ENCODE results near the gene ZMYND11.
A peak's percentile ranks its signal among the peaks of the same experiment; 100 is the strongest.
"Not testable (repeated sequence)": the region's sequence is repeated elsewhere in the genome, so short reads cannot be mapped to it uniquely, and the experiment has no call there.

The ZMYND11 gene

DNA sequence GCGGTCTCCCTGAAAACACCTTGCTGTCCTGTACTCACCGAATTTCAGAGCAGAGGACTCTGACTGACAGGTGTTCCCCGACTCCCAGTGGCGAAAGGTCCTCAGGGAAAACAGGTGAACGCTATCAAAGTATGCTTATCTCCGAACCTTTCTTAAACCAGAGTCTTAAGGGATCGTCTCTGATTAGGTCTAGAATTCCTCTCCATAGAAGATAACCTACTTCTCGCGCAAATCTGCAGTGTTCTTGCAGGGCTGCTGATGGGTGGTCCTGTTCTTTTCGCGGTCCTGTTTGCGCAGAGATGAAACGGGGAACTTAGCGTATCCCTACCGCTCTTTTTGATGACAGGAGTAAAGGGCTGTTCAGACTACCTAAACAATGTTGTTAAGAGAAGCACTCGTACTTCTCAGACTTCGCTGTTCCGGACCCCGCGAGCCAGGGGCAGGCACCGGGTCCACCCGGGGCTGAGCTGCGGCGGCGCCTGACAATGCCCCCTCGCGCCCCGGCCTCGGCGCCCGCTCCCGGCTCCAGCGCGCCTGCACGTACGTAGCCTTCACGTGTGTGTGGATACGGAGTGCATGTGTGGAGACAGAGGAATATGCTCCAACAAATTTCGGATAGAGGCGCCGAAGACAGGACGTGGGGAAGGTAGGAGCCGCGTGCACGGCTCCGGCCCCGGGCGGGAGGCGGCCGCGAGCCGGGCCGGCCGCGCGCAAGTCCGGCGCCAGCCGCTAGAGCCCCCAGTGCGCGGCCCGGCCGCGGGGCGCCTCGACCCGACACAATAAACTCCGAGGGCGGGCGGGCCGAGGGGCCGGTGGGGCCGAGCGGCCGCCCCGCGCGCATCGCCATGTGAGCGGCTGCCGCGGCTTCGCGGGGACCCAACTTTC lies 766 bp upstream of the ZMYND11 start:
- DNase-seq: no peak

DNA sequence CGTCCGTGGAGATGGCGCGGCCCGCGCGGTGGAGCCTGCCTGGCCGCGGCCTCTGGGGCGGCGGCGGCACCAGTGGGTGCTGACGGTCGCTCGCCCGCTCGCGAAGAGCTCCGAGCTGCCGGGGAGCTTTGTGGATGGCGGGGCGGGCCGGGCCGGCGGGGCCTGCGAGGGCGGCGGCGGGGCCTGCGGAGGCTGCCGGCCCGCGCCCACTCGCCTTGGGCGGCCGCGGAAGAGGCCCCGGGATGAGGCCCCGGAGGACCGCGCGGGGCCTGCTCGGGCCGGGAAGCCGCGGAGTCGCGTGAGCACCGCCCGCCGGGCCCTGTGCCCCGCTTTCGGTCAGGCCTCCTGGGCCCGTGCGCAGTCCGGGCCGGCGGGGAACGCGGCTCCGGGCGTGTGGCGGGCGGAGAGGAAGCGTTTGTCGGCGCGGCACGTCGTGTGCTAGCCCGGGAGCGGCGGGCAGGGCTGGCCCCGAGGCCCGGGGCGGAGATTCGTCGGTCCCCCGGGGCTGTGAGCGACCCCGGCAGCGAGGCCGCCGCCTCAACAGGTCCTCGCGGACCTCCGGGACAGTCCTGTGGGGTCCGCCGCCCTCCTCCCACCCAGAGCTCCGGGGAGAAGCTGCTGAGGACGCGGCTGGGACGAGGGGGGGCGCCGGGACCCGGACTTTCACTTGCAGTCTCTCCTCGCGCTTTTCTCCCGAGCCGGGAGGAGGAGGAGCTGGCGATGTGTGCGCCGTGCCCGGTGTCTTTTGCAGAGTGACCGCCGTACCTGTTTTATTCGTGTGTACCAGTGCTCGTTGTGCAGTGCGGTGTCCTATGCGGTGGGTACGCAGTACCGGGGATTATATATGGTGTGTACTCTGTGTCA lies 578 bp downstream of the ZMYND11 start:
- DNase-seq: peak; percentile 44

DNA sequence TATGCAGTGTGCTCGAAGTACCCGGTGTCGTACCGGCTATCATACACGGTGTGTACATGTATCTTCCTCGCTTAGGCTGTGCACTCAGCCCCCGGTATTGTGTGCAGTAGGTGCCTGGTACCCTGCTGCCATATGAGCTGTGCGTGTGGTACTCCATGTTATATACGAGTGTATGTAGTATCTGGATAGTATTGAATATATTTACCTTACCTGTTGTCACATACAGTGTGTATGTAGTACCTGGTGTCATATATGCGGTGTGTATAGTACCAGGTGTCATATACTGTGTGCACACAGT lies 1.2 kb downstream of the ZMYND11 start:
- no peak for DNase-seq

DNA sequence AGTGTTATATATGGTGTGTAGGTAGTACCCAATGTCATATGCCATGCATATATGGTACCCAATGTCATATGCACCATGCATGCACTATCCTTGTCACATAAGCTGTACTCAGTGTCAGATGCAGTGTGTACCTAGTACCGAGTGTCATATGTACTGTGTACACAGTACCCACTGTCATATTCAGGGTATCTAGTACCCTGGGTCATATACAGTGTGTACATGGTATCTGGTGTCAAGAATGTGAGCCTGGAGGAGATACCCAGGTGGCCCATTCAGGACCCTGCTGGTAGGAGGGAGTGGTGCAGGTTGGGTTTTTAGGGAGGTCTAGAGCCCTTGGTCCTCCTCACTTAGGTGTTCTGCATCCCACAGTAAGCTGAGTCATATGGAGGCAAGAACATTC lies 1.8 kb downstream of the ZMYND11 start:
- peak; percentile 16 for DNase-seq

DNA sequence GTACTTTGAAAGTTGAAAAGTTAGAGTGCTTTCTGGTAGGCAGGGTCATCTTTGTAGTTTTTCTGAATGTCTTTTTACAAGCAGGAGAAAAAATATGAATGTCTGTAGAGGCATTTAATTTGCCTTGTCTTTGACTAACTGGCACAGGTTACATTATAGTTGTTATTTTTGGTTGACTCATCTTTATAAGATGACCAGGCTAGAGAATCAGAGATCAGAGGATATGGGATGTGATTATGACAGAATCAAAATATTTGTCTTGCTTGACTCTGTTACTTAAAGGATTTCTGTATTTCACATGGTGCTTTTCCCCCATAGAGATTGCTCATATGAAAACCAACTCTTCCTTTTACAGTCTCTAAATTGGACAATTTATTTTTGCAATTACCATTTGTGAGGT lies 2.4 kb downstream of the ZMYND11 start:
- DNase-seq: no peak

DNA sequence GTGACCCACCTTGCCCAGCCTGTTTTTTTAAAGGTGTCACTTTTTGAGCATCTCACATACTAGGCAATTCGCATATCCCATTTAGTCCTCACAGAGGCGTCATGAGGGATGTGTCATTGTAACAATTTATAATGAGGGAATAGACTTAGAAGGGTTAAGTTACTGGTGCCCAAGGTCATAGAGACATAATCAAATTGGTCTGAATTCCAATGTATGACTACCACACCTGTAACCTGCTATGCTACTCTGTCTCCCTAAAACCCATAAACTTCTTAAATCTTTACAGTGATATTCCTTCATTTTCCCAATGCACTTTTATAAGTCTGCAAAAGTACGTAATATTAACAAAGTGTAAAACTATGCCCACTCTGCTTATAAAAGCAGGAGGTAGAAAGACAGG lies 7.1 kb downstream of the ZMYND11 start:
- no peak for DNase-seq

DNA sequence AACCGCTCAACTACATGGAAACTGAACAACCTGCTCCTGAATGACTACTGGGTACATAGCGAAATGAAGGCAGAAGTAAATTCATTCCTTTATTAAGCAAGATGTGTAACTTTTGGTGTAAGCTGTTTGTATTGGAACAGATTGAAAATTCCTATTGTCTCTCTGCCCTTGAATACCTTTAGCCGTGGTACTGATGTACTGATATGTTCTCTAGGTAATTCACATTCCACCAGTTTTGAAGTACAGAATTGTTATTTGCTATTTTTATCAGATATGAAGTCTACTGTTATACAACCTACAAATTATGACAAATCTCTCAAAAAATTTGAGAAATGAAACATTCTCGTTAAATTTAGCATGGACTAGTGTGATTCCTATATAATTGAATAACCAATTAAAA lies 17.7 kb downstream of the ZMYND11 start:
- DNase-seq: no peak

DNA sequence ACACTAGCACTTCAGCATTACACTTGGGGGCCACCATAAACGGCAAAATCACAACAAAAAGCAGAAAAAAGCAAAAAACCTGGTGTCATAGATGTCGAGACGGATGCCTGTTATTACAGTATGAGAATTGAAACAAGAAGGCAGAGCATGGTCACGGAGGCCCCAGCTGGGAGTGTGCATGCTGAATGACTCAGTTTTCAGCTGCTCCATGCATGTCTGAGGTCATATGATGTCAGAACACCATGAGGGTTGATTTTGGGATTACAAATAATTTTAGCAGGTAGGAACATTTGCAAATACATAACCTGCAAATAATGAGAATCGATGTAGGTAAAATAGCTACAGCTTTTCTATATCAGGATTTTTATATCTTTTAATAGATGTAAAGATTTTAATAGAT lies 19.1 kb downstream of the ZMYND11 start:
- DNase-seq: no peak

DNA sequence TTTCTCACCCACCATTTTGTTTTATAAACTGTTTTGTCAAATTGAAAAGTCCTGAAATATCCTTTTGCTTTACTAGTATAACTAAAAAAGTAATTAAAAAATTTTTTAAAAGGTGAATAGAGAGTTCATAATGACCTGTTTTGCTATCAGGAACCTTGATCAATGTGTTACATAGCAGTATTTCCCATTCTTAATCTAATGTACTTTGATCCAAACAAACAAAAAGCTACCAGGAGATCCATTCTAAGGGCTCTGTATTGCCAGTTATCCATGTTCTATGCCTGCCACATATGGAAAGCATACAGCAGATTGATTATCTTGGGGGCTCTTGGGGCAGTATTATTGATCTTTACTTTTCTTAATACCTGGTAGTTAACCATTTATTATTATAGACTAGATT lies 32.1 kb downstream of the ZMYND11 start:
- DNase-seq: no peak

DNA sequence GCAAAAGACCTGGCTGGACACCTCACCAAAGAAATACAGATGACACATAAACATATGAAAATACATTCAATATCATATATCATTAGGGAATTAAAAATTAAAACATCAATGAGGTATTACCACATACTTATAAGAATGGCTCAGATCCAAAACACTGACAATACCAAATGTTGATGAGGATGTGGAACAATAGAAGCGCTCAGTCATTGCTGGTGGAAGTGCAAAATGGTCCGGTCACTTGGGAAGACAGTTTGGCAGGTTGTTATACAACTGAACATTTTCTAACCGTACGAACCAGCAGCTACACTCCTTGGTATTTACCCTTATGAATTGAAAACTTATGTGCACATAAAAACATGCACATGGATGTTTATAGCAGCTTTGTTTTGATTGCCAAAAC lies 38.5 kb downstream of the ZMYND11 start:
- DNase-seq: no peak

DNA sequence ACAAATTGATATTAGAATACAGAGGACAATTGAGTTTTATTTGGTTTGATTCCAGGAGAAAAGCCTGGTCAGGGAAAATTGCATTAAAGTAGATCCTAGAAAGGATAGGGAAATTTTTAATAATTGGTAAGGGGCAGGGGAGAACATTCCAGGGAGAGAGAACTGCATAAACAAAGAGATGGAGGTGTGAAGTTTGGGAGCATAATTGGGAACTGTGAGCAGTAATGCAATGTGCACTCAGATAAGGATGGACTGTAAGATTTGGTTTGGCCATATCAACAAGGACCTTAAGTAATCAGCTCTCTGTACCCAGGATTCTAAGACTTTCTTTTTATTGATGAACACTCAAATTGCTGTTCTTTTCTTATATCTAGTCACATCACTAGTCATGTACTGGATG lies 41.4 kb downstream of the ZMYND11 start:
- no peak for DNase-seq

DNA sequence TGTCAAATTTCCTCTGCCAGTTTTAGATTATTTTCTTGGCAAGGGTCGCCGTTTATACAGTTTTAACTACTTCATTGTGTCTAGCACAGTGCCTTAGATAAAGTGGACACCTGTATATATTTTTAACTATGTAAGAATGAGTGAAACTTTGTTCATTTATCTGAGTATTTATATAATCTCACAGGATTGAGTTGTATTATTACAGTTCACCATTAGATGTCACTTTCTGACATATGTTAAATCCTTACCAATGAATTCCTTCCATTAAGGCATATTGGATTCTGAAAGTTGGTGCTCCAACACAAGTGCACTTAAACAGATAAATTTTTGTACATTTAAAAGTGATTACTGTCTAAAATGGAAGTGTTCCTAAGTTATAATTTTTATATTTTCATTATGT lies 43.0 kb downstream of the ZMYND11 start:
- DNase-seq: peak; percentile 10

DNA sequence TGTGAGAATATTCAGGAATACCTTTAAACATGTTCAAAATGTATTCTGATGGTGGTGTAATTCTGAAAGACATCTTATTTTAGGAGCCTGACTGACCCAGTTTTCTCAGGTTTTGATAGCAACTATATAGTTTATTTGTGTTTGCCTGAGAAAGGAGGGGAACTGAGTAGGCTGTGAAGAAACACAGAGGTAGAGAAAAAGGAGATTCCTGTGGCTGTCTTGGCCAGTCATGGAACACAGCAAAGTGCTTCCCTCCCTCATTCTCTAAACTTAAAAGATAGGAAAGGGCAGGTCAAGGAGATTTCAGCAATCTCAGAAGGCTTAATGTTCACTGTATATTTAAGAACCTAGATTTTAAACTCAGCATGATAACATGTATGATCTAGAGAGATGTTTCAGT lies 43.5 kb downstream of the ZMYND11 start:
- no peak for DNase-seq

DNA sequence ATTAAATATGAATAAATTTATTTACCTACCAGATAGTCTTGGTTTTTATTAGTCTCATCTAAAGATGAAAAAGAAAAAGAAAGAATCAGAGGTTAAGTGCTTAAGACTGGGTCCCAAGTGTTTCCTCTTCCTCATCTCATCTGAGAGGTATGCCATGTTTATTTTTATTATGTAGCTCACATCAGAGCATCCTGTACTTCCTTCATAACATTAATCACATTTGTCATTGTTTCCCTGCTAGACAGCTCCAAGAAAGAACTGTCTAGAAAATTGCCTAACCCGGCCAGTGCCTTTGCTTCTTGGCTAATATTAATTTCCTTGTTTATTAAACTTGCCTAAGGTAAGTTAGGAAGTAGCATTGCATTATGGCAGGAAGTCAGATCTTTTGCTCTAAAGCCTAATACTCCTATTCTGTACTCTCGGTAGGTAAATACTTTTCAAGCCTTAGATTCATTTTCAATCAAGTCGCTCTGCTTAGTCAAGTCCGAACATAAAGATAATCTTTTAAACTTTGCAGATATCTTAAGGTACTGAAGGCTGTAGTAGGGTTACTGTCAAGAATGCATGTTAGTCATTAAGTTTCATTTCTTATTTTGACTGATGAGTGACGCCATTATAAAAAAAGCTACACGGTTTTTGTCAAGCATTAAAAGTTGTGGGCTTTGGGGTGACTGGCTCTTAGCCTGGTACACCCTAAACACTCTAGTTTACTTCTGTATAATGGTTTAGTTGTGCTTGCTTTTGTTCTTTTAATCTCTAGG lies 47.4 kb downstream of the ZMYND11 start:
- no peak for DNase-seq

DNA sequence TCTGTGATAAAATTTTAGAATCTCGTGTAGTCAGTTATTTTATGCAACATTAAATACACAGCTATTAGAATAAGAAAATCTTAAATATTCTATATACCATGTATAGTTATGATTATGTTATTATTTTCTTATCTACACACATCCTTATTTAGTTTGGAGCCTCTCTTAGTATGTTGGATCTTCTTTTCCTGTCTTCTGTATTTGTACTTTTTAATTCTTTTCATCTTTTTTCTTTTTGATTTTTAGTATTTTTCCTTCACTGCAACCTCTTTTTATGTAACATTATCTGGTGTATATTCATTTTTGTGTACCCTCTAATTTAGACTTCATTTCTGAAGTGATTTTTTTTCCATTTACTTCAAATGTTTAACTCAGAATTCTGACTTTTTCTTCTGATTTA lies 48.9 kb downstream of the ZMYND11 start:
- DNase-seq: no peak

DNA sequence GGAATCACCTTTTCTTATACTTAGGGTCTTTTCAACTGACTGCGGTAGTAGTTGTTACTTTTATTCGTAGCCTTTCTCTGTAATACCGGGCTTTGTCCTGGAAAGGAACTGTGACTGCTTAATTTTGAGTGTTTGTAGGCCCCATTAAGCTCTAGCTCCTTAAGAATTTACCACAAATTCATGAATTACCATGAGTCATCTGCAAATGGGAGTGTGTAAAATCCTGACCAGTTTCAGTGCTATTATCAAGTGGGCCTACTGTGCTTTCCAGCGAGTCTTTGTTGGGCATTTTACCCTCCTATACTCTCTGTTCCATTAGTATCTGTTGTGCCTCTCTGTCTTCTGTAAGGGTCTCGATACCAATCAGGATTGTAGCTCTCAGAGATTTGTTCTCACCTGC lies 49.7 kb downstream of the ZMYND11 start:
- no peak for DNase-seq

DNA sequence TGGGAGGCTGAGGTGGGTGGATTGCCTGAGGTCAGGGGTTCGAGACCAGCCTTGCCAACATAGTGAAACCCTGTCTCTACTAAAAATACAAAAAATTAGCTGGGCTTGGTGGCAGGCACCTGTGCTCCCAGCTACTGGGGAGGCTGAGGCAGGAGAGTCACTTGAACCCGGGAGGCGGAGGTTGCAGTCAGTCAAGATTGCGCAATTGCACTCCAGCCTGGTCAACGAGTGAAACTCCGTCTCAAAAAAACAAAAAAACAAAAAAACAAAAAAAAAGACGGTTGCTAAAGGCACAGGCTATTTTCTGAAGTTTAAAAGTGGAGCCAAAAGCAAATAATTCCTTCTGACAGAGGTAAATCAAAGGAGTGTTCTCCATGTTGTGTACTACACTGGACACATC lies 50.3 kb downstream of the ZMYND11 start:
- not testable (repeated sequence) for DNase-seq

DNA sequence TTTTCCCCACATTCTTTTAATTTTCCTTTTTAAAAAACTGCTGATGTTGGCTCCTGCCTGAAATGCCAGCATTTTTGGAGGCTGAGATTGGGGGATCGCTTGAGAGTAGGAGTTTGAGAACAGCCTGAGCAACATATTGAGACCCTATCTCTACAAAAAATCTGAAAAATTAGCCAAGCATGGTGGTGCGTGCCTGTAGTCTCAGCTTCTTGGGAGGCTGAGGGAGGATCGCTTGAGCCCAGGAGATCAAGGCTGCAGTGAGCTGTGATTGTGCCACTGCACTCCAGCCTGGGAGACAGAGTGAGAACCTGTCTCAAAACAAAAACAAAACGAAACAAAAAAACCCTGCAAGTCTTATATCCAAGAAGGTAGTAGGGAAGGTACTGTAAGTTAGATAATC lies 51.7 kb downstream of the ZMYND11 start:
- no peak for DNase-seq

DNA sequence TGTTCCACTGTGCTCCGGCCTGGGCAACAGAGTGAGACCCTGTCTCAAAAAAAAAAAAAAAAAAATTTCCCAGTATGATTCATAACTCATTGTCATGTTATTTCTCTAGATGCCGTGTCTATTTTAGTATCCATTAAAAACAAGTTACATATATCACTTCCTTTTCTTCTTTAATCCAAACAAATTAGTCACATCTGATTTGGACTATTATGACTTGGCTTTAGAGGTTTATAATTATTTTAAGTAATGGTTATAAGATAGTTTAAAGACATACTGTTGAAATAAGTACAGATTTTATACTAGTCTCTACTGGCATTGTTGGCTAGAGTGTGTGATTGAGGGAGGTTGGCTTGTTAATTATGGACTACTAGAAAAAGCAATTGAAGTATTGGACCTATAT lies 53.3 kb downstream of the ZMYND11 start:
- no peak for DNase-seq

DNA sequence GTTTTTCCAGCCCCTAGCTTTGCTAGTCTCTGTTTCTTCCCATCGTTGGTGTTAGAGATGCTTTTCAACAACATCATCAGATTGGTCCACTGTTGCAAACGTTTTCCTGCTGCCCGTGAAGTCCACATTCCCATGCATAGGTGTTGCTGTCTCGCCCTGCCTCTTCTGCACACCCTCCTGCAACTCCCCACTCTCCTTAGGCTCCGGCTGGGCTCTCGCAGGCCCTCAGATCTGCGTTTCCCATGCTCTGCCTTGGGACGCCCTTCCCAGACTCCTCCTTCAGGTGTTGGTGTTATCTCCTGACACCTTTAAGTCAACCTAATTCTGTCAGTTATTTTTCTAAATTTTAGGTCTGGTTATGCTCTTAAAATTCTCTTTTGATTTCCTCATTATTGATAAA lies 55.0 kb downstream of the ZMYND11 start:
- no peak for DNase-seq

DNA sequence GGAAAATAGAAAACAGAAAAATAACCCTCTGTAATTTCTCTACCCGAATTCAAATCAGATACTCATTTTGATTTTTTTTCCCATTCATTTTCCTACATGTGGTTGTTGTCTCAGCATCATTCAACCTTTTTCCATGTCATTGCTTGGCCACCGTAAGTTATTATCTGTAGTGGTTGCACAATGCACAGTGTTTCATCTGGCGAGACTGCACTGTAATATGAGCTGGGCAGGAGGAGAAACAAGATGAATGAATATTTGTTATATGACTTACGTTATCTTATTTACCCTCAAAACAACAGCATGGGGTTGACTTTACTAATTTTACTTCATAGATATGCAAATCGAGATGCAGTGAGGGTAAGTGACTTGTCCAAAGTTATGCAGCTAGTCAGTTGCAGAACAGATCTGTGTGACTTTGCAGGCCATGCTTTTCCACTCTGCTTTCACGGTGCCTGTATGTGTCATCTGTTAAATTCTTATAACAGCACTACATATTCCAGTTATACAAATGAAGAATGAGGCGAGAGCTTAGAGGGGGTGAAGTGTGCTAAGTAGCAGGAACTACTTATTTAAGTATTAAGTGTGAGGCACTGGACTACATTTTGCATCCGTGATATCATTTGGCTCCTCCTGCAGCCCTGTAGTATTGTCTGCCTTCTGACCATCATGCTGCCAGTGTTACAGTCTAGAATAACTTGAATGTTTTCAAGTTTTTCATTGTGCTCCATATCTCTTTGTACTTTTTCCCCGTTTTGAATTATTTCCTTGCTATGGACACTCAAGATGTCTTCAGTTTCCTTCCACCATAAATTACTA lies 56.7 kb downstream of the ZMYND11 start:
- DNase-seq: peak; percentile 68

DNA sequence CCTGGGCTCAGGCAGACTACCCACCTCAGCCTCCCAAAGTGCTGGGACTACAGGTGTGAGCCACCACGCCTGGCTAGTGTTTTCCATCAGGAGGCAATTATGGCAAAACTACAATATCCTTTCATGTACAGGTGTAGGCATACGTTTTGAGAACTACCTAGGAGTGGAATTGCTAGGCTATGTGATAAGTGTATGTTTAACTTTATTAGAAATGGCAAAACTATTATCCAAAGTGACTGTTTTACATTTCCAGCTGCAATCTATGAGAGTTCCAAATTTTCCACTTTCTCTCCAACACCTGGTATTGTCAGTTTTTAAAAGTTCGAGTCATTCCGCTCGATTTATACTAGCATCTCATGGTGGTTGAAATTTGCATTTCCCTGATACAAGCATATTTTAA lies 59.0 kb downstream of the ZMYND11 start:
- no peak for DNase-seq

DNA sequence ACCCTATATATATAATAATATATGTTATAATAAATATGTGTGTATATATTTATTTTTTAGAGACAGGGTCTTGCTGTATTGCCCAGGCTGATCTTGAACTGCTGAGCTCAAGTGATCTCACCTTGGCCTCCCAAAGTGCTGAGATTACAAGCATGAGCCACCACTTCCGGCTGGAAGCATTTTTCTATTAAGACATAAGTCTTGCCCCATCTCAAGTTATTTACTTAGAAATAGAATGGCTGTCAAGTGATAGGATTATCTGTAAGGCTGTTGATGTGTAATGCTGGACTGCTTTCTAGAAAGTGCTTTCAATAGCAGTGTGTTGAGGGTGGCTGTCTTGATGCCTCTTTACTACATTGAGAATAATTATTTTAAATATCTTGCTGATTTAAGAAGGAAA lies 65.2 kb downstream of the ZMYND11 start:
- DNase-seq: no peak

Data from NCI-H526 treated with DMSO at 0.1 percent for 48 hours (cell line).